Measurements from ENCODE around the gene SARNP.

DNA sequence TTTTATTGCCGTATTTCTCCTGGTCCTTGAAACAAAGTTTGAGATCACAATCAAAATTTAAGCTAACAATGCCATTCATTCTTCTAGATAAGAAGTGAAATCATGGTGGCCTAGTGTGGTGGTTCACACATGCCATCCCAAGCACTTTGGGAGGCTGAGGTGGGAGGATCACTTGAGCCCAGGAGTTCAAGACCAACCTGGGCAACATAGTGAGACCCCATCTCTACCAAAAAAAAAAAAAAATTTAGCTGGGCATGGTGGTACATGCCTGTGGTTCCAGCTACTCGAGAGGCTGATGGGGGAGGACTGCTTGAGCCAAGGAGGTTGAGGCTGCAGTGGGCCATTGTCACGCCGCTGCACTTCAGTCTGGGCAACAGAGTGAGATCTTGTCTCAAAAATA, 50.4 kb downstream of the SARNP start:
- TF ChIP-seq EZH2 (IDR thresholded peaks at IDR 0.05) (no peak), EZH2phosphoT487 (IDR thresholded peaks at IDR 0.05) (no peak)
- TF ChIP-seq, protein P1, sequence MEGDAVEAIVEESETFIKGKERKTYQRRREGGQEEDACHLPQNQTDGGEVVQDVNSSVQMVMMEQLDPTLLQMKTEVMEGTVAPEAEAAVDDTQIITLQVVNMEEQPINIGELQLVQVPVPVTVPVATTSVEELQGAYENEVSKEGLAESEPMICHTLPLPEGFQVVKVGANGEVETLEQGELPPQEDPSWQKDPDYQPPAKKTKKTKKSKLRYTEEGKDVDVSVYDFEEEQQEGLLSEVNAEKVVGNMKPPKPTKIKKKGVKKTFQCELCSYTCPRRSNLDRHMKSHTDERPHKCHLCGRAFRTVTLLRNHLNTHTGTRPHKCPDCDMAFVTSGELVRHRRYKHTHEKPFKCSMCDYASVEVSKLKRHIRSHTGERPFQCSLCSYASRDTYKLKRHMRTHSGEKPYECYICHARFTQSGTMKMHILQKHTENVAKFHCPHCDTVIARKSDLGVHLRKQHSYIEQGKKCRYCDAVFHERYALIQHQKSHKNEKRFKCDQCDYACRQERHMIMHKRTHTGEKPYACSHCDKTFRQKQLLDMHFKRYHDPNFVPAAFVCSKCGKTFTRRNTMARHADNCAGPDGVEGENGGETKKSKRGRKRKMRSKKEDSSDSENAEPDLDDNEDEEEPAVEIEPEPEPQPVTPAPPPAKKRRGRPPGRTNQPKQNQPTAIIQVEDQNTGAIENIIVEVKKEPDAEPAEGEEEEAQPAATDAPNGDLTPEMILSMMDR (IDR thresholded peaks at IDR 0.05) = no peak
